IPS-NIHi7 (cell line): ENCODE measurements around the gene PLOD1.
"Not testable (repeated sequence)": the region's sequence is repeated elsewhere in the genome, so short reads cannot be mapped to it uniquely, and the experiment has no call there.

Experiments used
- DNase-seq: peaks from one replicate; pipeline ENCODE4 v3.0.0; 2012; ENCODE audit warnings: mixed read lengths; ENCODE audit errors: extremely low spot score

The PLOD1 gene

DNA sequence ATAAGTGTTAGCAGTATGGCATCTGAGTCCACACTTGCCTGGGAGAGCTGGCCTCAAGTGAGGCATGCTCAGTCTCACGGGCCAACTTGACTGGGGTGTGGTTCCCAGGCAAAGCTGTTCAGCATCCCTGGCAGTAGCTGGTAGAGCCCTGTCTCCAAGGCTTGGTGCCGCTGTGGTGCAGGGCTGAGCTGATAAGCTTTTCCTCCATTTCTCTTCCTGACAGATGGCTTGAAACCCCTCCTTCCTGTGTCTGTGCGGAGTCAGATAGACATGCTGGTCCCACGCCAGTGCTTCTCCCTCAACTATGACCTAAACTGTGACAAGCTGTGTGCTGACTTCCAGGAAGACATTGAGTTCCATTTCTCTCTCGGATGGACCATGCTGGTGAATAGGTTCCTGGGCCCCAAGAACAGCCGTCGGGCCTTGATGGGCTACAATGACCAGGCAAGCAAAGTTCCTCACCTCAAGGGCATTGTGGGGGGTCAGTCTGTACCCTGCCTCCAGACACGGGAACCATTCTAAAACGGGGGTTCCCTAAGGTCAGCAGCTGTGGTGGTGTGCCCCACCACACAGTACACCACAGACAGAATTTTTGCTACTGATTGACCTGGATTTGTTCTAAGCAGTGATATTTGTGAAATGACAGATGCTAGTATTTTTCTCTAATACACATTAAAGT is 71.1 kb downstream of the PLOD1 start:
- no peak for DNase-seq

DNA sequence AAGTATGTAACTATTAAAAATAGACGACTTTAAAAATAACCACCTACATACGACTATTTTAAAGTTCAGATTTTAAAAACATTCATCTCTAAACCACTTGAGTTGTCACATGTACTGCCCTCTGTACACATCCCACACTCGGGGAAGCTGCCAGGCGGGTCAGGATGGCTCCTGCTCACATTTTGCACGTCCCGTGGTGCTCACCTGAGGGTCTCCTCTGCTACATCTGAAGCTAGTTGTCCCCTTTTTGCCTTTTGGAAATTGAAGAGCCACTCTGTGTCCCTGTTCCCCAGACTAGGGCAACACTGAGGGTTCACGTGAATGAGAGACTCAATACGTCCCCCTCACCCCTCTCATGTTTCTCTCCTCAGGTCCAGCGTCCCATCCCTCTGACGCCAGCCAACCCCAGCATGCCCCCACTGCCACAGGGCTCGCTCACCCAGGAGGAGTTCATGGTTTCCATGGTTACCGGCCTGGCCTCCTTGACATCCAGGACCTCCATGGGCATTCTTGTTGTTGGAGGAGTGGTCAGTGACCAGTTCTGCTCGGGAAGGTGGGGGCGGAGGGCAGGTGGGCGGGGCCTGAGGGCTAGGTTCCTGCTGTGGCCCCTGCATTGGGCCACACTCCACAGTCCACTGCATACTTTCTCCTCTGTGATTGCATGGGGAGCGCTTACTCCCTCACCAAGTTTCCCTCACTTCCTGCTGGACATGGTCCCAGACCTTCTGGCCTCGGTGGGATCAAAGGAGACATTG is 71.8 kb downstream of the PLOD1 start:
- no peak for DNase-seq

DNA sequence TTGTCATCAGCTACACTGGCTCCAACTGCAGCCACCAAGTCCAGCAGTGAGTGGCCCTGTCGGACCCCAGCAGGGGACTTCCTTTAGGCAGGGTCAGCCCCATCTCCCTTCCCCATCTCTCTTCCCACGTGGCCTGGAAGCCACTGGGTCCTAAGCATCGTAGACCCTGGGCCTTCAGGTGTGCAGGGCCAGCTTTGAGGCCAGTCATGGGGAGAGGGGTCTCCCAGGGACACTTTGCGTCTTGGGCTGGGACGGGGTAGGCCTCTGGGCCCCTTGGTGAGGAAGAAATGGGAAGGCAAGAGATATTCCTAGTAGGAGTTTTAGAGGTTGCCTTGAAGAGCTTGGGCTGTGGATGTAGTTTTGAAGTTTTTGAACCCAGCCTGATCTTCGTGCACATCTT is 72.7 kb downstream of the PLOD1 start:
- no peak for DNase-seq

DNA sequence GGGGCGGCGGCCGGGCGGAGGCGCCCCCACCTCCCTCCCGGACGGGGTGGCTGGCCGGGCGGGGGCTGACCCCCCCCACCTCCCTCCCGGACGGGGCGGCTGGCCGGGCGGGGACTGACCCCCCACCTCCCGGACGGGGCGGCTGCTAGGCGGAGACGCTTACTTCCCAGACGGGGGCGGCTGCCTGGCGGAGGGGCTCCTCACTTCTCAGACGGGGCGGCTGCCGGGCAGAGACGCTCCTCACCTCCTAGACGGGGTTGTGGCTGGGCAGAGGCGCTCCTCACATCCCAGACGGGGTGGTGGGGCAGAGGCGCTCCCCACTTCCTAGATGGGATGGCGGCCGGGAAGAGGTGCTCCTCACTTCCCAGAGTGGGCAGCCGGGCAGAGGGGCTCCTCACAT is 73.8 kb downstream of the PLOD1 start:
- not testable (repeated sequence) for DNase-seq

DNA sequence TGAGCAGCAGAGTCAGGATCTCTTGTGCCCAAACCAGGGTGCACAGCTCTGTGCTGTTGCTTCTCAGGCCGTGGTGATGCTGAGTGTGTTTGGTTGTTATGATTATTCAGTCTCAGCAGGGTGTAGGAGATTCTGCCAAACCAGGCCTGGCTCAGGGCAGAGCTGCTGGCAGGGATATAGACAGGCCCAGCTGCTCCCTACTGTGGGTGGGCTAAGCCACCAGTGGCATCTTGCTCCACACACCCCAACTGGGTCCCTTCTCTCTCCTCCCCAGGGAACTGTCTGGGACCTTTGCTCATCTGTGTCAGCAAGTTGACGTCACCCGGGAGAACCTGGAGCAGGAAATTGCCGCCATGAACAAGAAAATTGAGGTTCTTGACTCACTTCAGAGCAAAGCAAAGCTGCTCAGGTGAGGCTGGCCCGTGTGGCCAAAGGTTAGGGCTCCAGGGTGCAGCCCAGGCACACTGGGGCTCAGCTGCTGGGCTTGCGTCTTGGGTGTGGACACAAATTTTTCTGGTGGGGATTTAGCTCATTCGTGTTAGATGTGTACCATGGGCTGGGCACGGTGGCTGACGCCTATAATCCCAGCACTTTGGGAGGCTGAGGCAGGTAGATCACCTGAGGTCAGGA is 74.9 kb downstream of the PLOD1 start:
- no peak for DNase-seq

DNA sequence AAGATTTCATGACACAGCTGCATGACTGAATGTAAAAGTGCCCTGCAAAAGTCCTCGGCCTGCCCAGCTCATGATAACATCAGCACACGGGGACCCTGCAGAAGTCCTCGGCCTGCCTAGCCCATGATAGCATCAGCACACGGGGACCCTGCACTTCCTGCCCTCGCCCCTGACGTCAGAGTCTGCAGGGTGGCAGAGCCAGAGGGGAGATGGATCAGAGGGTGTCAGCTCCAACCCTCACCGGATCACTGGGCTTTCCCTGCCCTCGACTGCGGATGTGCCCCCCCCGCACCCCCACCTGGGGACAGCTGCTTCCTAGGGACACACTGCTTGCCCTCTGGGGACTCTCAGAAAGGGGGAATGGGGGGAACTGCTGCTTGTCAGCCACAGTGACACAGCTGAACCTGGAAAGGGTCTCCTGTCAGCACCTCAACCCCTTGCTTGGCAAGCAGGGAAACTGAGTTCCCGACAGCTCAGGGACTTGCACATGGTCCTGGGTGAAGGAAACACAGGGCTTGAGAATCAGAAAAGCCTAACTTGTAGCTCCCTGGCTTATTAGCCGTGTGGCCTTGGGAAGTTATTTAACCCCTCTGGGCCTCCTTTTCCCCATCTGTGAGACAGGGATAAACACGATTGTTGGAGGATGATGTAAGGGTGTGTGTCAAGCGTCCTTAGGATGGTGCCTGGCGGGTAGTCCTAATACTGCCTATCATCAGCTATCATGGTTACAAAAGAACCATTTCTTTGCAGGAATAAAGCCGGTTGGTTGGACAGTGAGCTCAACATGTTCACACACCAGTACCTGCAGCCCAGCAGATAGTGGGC is 76.4 kb downstream of the PLOD1 start:
- no peak for DNase-seq

DNA sequence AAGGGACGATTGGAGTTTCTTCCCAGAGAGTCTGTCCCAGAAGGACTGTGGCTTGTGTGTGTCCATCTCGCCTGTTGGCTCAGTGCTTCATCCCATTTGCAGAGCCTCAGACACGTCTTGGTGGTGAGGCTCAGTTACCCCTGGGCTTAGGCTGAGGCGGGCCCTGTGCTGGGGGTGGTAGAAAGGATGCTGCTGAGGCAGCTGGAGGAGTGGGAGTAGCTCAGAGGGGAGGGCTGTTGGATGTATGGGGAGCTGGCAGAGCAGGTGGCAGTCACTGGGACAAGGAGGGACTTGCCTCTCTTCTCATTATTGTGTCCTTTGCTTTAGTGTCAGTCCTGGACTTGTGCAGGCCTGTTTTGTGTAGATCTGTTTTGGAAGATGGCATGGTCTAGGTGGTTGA is 77.5 kb downstream of the PLOD1 start:
- DNase-seq, result no peak

DNA sequence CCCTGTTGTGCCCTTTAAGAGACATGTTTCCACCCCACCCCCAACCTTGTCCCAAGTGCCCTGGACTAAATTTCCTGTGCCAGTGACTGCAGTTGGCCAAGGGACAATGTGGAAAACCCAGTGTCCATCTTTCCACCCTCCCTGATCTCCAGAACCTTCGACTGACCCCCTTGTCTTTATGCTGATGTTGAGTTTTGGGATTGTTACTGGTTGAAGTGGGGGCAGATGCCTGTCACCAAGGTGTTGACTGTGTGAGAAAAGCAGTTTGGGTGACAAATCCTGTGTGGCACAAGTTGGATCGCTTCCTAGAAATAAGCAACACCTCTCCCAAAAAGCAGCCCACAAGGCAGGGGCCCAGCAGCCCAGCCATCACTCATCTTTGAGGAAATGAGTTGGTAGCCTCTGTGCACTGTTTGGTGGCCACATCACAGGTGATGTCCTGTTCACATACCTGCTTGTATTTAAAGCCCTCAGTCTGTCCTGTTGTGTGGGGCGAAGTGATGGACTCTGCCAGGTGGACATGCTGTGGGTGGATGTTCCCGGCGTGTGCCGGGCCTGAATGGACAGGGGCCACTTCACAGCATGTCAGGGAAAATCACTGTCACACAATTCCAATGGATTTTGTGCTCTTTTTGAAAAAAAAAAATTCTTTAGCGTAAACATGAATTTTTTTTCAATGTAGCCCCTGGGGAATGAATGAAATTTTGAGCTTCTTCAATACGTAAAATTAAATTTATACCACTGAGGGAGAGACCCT is 78.2 kb downstream of the PLOD1 start:
- DNase-seq, result no peak

DNA sequence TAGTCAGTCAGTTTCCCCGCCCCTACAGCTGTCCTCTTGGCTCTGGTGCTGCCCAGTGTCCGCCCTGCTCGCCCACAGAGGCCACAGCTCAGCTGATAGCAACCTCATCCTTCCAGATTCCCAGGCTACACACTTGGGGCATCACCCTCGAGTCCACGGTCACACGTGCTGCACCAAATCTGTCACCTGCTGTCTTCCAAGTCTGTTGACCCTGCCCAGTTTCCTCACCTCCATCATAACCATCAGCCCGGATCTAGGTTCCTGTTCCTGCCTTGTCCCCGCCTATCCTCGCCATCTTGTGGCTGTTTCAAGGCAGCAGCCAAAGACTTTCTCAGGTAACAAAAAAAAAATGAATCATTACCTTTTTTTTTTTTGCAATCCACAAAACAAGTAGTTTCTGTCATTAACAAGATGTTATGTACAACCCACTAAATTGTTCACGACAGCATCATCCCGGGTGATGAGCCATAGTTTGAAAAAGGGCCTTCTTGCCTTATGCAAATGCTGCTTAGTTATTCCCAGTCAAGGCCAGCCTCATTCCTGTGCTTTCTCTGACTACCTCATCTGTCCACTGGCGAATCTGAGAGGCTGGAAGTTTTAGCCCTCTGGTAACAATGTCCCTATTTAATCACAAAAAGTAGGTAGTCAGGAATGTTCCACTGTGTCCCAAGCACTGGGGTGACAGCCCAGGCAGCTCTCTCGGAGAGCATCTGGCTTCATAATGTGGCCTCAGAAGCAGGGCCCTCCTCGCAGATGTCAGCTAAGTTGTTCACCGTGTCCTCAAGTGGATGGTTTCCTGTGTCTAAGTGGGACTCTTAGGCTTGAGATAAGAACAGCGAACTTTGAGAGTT is 79.8 kb downstream of the PLOD1 start:
- DNase-seq, result peak; percentile 64

DNA sequence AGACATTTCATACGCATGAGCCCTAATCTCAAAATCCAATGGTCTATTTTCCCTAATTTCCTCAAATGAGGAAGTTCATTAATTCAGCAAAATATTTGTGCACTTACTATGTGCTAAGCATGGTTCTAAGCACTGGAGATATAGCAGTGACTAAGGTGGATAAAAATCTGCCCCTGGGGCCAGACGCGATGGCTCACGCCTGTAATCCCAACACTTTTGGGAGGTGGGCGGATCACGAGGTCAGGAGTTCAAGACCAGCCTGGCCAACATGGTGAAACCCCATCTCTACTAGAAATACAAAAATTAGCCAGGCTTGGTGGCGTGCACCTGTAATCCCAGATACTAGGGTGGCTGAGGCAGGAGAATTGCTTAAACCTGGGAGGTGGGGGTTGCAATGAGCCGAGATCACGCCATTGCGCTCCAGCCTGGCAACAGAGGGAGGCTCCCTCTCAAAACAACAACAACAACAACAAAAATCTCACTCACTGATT is 80.5 kb downstream of the PLOD1 start:
- DNase-seq, result no peak

DNA sequence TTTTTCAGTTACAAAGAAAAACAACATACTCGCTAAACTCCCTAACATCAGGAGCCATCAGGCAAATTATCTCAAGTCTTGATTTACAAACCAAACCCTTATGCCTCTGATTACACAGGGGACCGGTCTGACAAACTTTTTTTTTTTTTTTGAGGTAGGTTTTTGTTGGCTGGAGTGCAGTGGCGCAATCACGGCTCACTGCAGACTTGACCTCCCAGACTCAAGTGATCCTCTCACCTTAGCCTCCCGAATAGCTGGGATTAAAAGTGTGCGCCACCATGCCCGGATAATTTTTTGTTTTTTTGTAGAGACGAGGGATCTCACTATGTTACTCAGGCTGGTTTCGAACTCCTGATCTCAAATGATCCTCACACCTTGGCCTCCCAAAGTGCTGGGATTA is 81.0 kb downstream of the PLOD1 start:
- DNase-seq, result no peak

DNA sequence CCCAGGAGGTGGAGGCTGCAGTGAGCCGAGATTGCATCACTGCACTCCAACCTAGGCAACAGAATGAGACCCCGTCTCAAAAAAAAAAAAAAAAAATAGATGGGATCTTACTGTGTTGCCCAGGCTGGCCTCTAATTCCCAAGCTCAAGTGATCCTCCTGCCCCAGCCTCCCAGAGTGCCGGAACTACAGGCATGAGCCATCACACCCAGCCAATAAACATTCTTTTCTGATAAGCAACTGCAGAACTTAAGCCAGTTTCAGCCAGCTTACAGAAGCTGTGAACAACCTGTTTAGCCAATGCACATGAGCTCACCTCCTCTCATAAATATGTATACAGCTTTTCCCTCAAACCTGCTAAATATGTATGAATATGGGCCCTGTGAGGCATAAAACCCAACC is 81.7 kb downstream of the PLOD1 start:
- DNase-seq, result no peak

DNA sequence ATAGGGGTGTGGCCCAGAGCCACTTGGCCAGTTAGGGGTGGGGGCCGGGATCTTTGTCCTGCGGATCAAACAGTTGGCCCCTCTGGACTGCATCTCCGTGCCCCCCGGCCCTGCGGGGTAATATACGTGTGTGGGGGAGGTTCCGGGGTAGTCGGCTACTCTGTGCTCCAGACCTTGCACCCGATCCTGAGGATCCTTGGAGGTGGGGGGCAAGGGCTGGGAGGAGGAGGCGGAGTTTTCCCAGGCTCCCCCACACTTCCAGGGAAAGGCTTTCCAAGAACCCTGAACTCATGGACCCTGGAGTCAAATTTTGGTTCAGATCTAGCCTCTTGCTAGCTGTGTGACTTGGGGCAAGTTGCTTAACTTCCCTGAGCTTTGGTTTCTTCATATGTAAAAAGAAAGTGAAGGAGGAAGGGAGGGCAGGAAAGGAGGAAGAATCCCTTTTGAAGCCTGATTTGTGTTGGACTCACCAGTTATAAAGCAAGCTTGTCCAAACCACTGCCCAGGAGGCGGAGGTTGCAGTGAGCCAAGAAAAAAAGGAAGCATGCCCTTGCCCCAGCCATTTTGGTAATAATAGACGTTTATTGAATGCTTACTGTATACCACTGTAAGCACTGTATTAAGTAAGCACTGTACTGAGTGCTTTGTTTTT is 85.5 kb downstream of the PLOD1 start:
- DNase-seq, result no peak

DNA sequence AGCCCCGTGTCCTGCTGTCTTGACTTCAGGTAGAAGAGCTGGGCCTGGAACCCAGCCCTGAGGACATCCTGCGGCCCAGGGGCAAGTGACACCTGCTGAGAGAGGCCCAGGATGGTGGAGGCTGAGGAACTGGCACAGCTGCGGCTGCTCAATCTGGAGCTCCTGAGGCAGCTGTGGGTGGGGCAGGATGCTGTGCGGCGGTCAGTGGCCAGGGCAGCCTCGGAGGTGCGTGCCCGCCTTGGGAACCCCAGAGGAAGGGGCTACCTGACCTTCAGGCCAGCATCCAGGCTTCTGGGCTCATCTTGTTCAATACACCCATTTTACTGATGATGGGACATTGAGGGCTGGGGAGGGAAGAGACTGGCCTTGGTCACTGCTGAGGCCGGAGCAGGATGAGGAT is 87.1 kb downstream of the PLOD1 start:
- DNase-seq, result no peak

DNA sequence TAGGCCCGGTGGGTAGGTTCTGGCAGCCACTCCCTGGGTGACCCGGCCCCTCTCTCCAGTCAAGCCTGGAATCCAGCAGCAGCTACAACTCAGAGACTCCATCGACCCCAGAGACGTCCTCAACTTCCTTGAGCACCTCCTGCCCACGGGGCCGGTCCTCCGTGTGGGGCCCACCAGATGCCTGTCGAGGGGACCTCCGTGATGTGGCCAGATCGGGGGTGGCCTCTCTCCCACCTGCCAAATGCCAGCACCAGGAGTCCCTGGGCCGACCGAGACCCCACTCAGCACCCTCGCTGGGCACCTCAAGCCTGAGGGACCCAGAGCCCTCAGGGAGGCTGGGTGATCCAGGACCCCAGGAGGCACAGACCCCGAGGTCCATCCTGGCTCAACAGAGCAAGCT is 87.5 kb downstream of the PLOD1 start:
- no peak for DNase-seq
